H9 (cell line): ENCODE measurements around the gene ABR. TPM values are rescaled to one million over a fixed set of nuclear protein-coding genes. Genes with fewer than 3 reads are reported as not detected.

Source experiments
- DNase-seq: peaks from one replicate; pipeline ENCODE4 v3.0.0-alpha.2; 2017
- H2AFZ ChIP-seq: one replicate; pipeline ENCODE4 v1.6.1; 2013; ENCODE audit warnings: mild to moderate bottlenecking, low read length, control low read depth, moderate library complexity
- H2AK5ac ChIP-seq: 2 replicates; pipeline ENCODE4 v1.6.1; 2013; ENCODE audit warnings: low read length, control low read depth, mixed read lengths; ENCODE audit not compliant: insufficient read length
- H2BK120ac ChIP-seq: one replicate; pipeline ENCODE4 v1.6.1; 2013; ENCODE audit warnings: low read depth, mild to moderate bottlenecking, low read length, control low read depth, inconsistent platforms; ENCODE audit not compliant: poor library complexity, severe bottlenecking
- H2BK12ac ChIP-seq: 2 replicates; pipeline ENCODE4 v1.6.1; 2013; ENCODE audit warnings: low read length, control low read depth, mixed read lengths, low read depth; ENCODE audit not compliant: insufficient read length
- H2BK15ac ChIP-seq: 2 replicates; pipeline ENCODE4 v1.6.1; 2013; ENCODE audit warnings: low read depth, low read length, control low read depth
- H2BK20ac ChIP-seq: one replicate; pipeline ENCODE4 v1.6.1; 2013; ENCODE audit warnings: low read depth, mild to moderate bottlenecking, low read length, control low read depth, inconsistent platforms; ENCODE audit not compliant: poor library complexity, severe bottlenecking
- H2BK5ac ChIP-seq: 2 replicates; pipeline ENCODE4 v1.6.1; 2013; ENCODE audit warnings: low read length, control low read depth, mixed read lengths; ENCODE audit not compliant: insufficient read length
- H3K14ac ChIP-seq: 2 replicates; pipeline ENCODE4 v1.6.1; 2013; ENCODE audit warnings: low read length, control low read depth; ENCODE audit not compliant: insufficient read depth
- H3K18ac ChIP-seq: 2 replicates; pipeline ENCODE4 v1.6.1; 2013; ENCODE audit warnings: low read depth, mild to moderate bottlenecking, mixed read lengths, low read length, control low read depth; ENCODE audit not compliant: insufficient read length
- H3K23ac ChIP-seq: 2 replicates; pipeline ENCODE4 v1.6.1; 2013; ENCODE audit warnings: low read length, control low read depth, mixed read lengths, low read depth; ENCODE audit not compliant: insufficient read length
- H3K23me2 ChIP-seq: 2 replicates; pipeline ENCODE4 v1.6.1; 2013; ENCODE audit warnings: low read depth, mild to moderate bottlenecking, mixed read lengths, low read length, control low read depth; ENCODE audit not compliant: insufficient read length, poor library complexity, severe bottlenecking
- H3K27ac ChIP-seq: 2 replicates; pipeline ENCODE4 v1.5.1; 2013; ENCODE audit warnings: low read length, control low read depth, mixed read lengths, low read depth; ENCODE audit not compliant: insufficient read length
- H3K27me3 ChIP-seq: 2 replicates; pipeline ENCODE4 v1.6.1; 2013; ENCODE audit warnings: low read length, control low read depth, inconsistent platforms; ENCODE audit not compliant: insufficient read depth
- H3K4ac ChIP-seq: 2 replicates; pipeline ENCODE4 v1.6.1; 2013; ENCODE audit warnings: low read depth, mild to moderate bottlenecking, control low read depth, inconsistent platforms, low read length, moderate library complexity
- H3K4me1 ChIP-seq: 2 replicates; pipeline ENCODE4 v1.6.1; 2013; ENCODE audit warnings: low read length, control low read depth, inconsistent platforms; ENCODE audit not compliant: insufficient read depth
- H3K4me2 ChIP-seq: 2 replicates; pipeline ENCODE4 v1.6.1; 2013; ENCODE audit warnings: low read length, control low read depth, mixed read lengths; ENCODE audit not compliant: insufficient read length, insufficient read depth
- H3K56ac ChIP-seq: 2 replicates; pipeline ENCODE4 v1.6.1; 2013; ENCODE audit warnings: low read depth, mild to moderate bottlenecking, mixed read lengths, low read length, control low read depth; ENCODE audit not compliant: insufficient read length
- H3K79me1 ChIP-seq: 2 replicates; pipeline ENCODE4 v1.6.1; 2013; ENCODE audit warnings: low read depth, mild to moderate bottlenecking, moderate library complexity, low read length, control low read depth, inconsistent platforms; ENCODE audit not compliant: insufficient read depth, poor library complexity, severe bottlenecking
- H3K79me2 ChIP-seq: 2 replicates; pipeline ENCODE4 v1.6.1; 2013; ENCODE audit warnings: low read length, control low read depth, inconsistent platforms; ENCODE audit not compliant: insufficient read depth
- H3K9ac ChIP-seq: 2 replicates; pipeline ENCODE4 v1.6.1; 2013; ENCODE audit warnings: low read length, control low read depth, mixed read lengths; ENCODE audit not compliant: insufficient read length; ENCODE audit errors: extremely low read depth
- H3K9me3 ChIP-seq: one replicate; pipeline ENCODE4 v1.6.1; 2013; ENCODE audit warnings: low read depth, low read length, inconsistent platforms; ENCODE audit not compliant: control insufficient read depth
- H3T11ph ChIP-seq: one replicate; pipeline ENCODE4 v1.6.1; 2013; ENCODE audit warnings: mild to moderate bottlenecking, low read length, control low read depth, inconsistent platforms
- H4K20me1 ChIP-seq: one replicate; pipeline ENCODE4 v1.6.1; 2013; ENCODE audit not compliant: control insufficient read depth, insufficient read length, insufficient read depth
- H4K5ac ChIP-seq: 2 replicates; pipeline ENCODE4 v1.6.1; 2013; ENCODE audit warnings: low read depth, mild to moderate bottlenecking, mixed read lengths, low read length, control low read depth; ENCODE audit not compliant: insufficient read length
- H4K8ac ChIP-seq: replicated peaks from 2 replicates; pipeline ENCODE4 v1.6.1; 2013; ENCODE audit warnings: low read length, control low read depth, mixed read lengths, low read depth; ENCODE audit not compliant: insufficient read length
- H4K91ac ChIP-seq: 2 replicates; pipeline ENCODE4 v1.6.1; 2013; ENCODE audit warnings: low read depth, mild to moderate bottlenecking, moderate library complexity, mixed read lengths, low read length, control low read depth; ENCODE audit not compliant: insufficient read length
- H3K27ac Mint-ChIP-seq, 3 experiments: 2 replicates in 2 of 3; 3 replicates in 1 of 3; pipeline ENCODE4 v1.8.0; 2020 to 2021; ENCODE audit warnings: mixed read lengths in 3 of 3, mild to moderate bottlenecking in 1 of 3, moderate library complexity in 1 of 3
- H3K27me3 Mint-ChIP-seq: 2 replicates; pipeline ENCODE4 v1.8.0; 2021; ENCODE audit warnings: low read depth, mild to moderate bottlenecking, moderate library complexity, mixed read lengths
- H3K36me3 Mint-ChIP-seq, 3 experiments: 2 replicates in 2 of 3; 3 replicates in 1 of 3; pipeline ENCODE4 v1.8.0; 2020 to 2021; ENCODE audit warnings: low read depth in 3 of 3, mixed read lengths in 3 of 3; ENCODE audit not compliant: insufficient read depth in 1 of 3
- H3K4me1 Mint-ChIP-seq, 2 experiments: 2 replicates each; pipeline ENCODE4 v1.8.0; 2020; ENCODE audit warnings: mixed read lengths in 2 of 2
- H3K4me3 Mint-ChIP-seq, 2 experiments: 2 replicates in 1 of 2; 3 replicates in 1 of 2; pipeline ENCODE4 v1.8.0; 2020 to 2021; ENCODE audit warnings: mild to moderate bottlenecking in 2 of 2, mixed read lengths in 2 of 2, moderate library complexity in 1 of 2
- H3K9me3 Mint-ChIP-seq, 2 experiments: 2 replicates in 1 of 2; 3 replicates in 1 of 2; pipeline ENCODE4 v1.8.0; 2020; ENCODE audit warnings: mild to moderate bottlenecking in 2 of 2, mixed read lengths in 2 of 2, moderate library complexity in 1 of 2
- WGBS: extraction: QIAGEN DNeasy Blood & Tissue Kit; methylation state at CpG from one replicate; pipeline ENCODE4 v1.1.7; 2013; ENCODE audit warnings: missing lambda C conversion rate, low lambda C conversion rate, mixed read lengths; ENCODE audit not compliant: insufficient read length; ENCODE audit errors: extremely low coverage; 5-methylcytosine and 5-hydroxymethylcytosine counted together
- total RNA-seq: library from RNA; stranded (reverse); gene quantifications from 2 replicates; pipeline ENCODE4 v1.2.1, GENCODE V29; 2021
- TF ChIP-seq, protein P1 (sequence below): fragments of 200-600 bp; sonication (generic); conservative IDR thresholded peaks from 3 replicates; pipeline ENCODE4 v1.8.0; 2021; ENCODE audit warnings: antibody characterized with exemption, mild to moderate bottlenecking

Gene ABR
- total RNA-seq, 1 experiment from 2014 or later = 34.7 TPM

DNA sequence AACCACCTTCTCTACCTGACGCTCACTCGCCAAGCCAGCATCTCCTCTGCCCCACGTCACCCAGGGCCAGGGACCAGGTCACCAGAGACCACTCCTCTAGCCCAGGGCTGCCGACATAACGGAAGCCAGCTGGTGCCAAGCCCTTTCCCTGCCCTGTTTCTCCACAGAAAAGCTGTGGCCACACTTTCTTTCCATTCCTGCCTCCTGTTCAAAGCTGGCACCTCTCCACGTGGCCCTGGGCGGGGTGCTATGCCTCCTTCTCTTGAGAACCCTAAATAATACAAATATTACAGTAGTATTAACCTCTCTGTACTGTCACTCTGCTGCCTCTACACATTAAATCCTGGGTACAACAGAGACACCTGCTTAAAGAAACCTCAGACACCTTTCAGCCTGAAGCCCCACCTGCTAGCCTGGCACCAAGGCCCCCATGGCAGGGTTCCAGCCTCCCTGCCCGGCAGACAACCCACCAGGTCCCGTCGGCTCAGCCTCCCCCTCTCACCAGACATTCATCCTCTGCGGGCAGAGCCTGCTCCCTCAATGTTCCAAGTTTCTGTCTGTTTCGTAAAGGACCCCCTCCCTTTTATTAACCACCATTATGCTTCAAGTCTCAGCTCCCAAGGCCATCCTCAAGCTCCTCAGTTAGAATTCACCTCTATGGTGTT, 120.5 kb downstream of the ABR start:
- Histone ChIP-seq H3K14ac (no peak overlapping the region), H3K4ac (no peak overlapping the region), H4K20me1 (no peaks in the 10 kb centered on the region), H2BK20ac (no peak overlapping the region), H3K4me1 (no peaks in the 10 kb centered on the region), H2AK5ac (no peak overlapping the region), H3K79me2 (no peaks in the 10 kb centered on the region), H3K27ac (no peak overlapping the region), H4K8ac (no peak overlapping the region), H3K4me2 (no peak overlapping the region), H4K5ac (no peak overlapping the region), H3T11ph (no peak overlapping the region), H2BK15ac (no peak overlapping the region), H2BK5ac (no peak overlapping the region), H3K9ac (no peak overlapping the region), H3K79me1 (no peaks in the 10 kb centered on the region), H2AFZ (no peak overlapping the region), H3K18ac (no peak overlapping the region), H3K23me2 (no peaks in the 10 kb centered on the region), H3K23ac (no peak overlapping the region), H3K27me3 (no peaks in the 10 kb centered on the region), H4K91ac (no peak overlapping the region), H3K9me3 (peaks cover 5% of the 10 kb centered on the region), H3K56ac (no peak overlapping the region), H2BK120ac (no peak overlapping the region), H2BK12ac (no peak overlapping the region)
- no peak for DNase-seq
- H3K27ac Mint-ChIP-seq = no peak overlapping the region; a peak in 1 of 7 replicates
- no peak overlapping the region for H3K4me3 Mint-ChIP-seq
- peaks cover 0 to 7% of the 10 kb centered on the region in 2 experiments; a peak in 2 of 5 replicates for H3K9me3 Mint-ChIP-seq
- WGBS = no CpG with 5 or more reads among the region's 12 CpGs
- H3K36me3 Mint-ChIP-seq = peaks cover 22 to 39% (median 28%) of the 10 kb centered on the region in 3 experiments
- TF ChIP-seq, protein P1, sequence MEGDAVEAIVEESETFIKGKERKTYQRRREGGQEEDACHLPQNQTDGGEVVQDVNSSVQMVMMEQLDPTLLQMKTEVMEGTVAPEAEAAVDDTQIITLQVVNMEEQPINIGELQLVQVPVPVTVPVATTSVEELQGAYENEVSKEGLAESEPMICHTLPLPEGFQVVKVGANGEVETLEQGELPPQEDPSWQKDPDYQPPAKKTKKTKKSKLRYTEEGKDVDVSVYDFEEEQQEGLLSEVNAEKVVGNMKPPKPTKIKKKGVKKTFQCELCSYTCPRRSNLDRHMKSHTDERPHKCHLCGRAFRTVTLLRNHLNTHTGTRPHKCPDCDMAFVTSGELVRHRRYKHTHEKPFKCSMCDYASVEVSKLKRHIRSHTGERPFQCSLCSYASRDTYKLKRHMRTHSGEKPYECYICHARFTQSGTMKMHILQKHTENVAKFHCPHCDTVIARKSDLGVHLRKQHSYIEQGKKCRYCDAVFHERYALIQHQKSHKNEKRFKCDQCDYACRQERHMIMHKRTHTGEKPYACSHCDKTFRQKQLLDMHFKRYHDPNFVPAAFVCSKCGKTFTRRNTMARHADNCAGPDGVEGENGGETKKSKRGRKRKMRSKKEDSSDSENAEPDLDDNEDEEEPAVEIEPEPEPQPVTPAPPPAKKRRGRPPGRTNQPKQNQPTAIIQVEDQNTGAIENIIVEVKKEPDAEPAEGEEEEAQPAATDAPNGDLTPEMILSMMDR = no peak
- no peaks in the 10 kb centered on the region for H3K27me3 Mint-ChIP-seq
- no peaks in the 10 kb centered on the region for H3K4me1 Mint-ChIP-seq
